HFF-Myc (cell line): ENCODE results near the gene RTRAF.

Experiments used
- DNase-seq: peaks from one replicate; pipeline ENCODE4 v3.0.0-alpha.2; 2011; ENCODE audit warnings: low read depth; ENCODE audit errors: extremely low read depth
- H3K4me3 ChIP-seq: replicated peaks from 2 replicates; pipeline ENCODE4 v1.5.1; 2011; ENCODE audit warnings: low read depth, mild to moderate bottlenecking, control low read depth, low read length
- CTCF ChIP-seq: IDR thresholded peaks from 2 replicates; pipeline ENCODE4 v1.5.1; 2012; ENCODE audit warnings: mild to moderate bottlenecking, low read depth, low read length, control low read depth; ENCODE audit errors: missing control alignments

The RTRAF gene

GRCh38 chr14:51988221-51988620, 1.1 kb upstream of the RTRAF start:
- DNase-seq = no peak
- TF ChIP-seq CTCF = no peak
- no peak overlapping the region for H3K4me3 ChIP-seq

- no peak for DNase-seq
- peak overlapping the region; percentile 98 for H3K4me3 ChIP-seq
- TF ChIP-seq CTCF = no peak
Measured at GRCh38 chr14:51990488-51990887, 1.1 kb downstream of the RTRAF start.

GRCh38 chr14:51993285-51993920, 4.1 kb downstream of the RTRAF start:
- DNase-seq = no peak
- H3K4me3 ChIP-seq = no peak overlapping the region

GRCh38 chr14:51996148-51996746, 6.9 kb downstream of the RTRAF start:
- peak; percentile 46 for TF ChIP-seq CTCF
- no peak for DNase-seq
- no peak overlapping the region for H3K4me3 ChIP-seq

More at GRCh38 chr14:51993285-51993920, 4.1 kb downstream of the RTRAF start:
- TF ChIP-seq CTCF = no peak

GRCh38 chr14:51998348-51998747, 9.0 kb downstream of the RTRAF start:
- no peak overlapping the region for H3K4me3 ChIP-seq
- no peak for DNase-seq
- no peak for TF ChIP-seq CTCF

- no peak overlapping the region for H3K4me3 ChIP-seq
- TF ChIP-seq CTCF = no peak
- DNase-seq = no peak
Measured at GRCh38 chr14:51999084-51999483, 9.7 kb downstream of the RTRAF start.
